Uterus (tissue), 4 donors: ENCODE data around the gene MYO1F. TPM values are rescaled to one million over a fixed set of nuclear protein-coding genes. Genes with fewer than 3 reads are reported as not detected.
"Not testable (repeated sequence)": the region's sequence is repeated elsewhere in the genome, so short reads cannot be mapped to it uniquely, and the experiment has no call there.

Experiments
- DNase-seq, 2 donors: peaks; one replicate each; pipeline ENCODE4 v3.0.0-alpha.2; 2019 to 2020
- H3K27ac ChIP-seq, 2 donors: fragments of 200-600 bp; sonication (generic); 1 replicate in 1 of 2; 2 replicates in 1 of 2; pipeline ENCODE4 v1.5.1; 2016 to 2018
- H3K27me3 ChIP-seq, 2 donors: fragments of 200-600 bp; sonication (generic); one replicate each; pipeline ENCODE4 v1.5.1; 2018 to 2019; ENCODE audit warnings: control low read depth in 1 of 2
- H3K36me3 ChIP-seq, 2 donors: fragments of 200-600 bp; sonication (generic); one replicate each; pipeline ENCODE4 v1.5.1; 2019; ENCODE audit warnings: control low read depth in 1 of 2
- H3K4me1 ChIP-seq, 2 donors: fragments of 200-600 bp; sonication (generic); one replicate each; pipeline ENCODE4 v1.5.1; 2018 to 2019; ENCODE audit warnings: control low read depth in 1 of 2
- H3K4me3 ChIP-seq, 2 donors: fragments of 200-600 bp; sonication (generic); 1 replicate in 1 of 2; 2 replicates in 1 of 2; pipeline ENCODE4 v1.5.1; 2018 to 2019; ENCODE audit warnings: mild to moderate bottlenecking in 1 of 2
- H3K9me3 ChIP-seq, 2 donors: fragments of 200-600 bp; sonication (generic); one replicate each; pipeline ENCODE4 v1.5.1; 2019; ENCODE audit warnings: control low read depth in 1 of 2
- POLR2A ChIP-seq, 2 donors: fragments of 450-650 bp; IDR thresholded peaks; one replicate each; pipeline ENCODE4 v1.6.1; 2016; ENCODE audit warnings: antibody characterized with exemption in 2 of 2, mild to moderate bottlenecking in 1 of 2, moderate library complexity in 1 of 2
- intact Hi-C: fragments of 100-400 bp; cut with DNase I; formaldehyde crosslinking; loops from one replicate; pipeline ENCODE4 v1.15.1; 2023; ENCODE audit warnings: low total_unique reads
- total RNA-seq, 4 donors: library from RNA; depleted of rRNA in 3 of 4; stranded (reverse); fragments of >200 nt in 3 of 4; gene quantifications; one replicate each; pipeline versions ENCODE4 v1.1.0 to v1.2.4, GENCODE V29; 2014 to 2023
- TF ChIP-seq, protein P1 (sequence below), 4 experiments: fragments of 200-600 bp in 2 of 4; fragments of 450-650 bp in 2 of 4; sonication (generic) in 2 of 4; IDR thresholded peaks; one replicate each; pipeline ENCODE4 v1.5.1; 2016 to 2019; ENCODE audit warnings: antibody characterized with exemption in 4 of 4, mild to moderate bottlenecking in 2 of 4, moderate library complexity in 1 of 4
- donor health status: DM: yes; HTN: yes; CAD: no.

MYO1F gene
- 10 to 100 TPM in 1 of 4 donors, 1 to 10 TPM in 3; 4.1 to 45.9 (median 7.5) TPM for total RNA-seq

DNA sequence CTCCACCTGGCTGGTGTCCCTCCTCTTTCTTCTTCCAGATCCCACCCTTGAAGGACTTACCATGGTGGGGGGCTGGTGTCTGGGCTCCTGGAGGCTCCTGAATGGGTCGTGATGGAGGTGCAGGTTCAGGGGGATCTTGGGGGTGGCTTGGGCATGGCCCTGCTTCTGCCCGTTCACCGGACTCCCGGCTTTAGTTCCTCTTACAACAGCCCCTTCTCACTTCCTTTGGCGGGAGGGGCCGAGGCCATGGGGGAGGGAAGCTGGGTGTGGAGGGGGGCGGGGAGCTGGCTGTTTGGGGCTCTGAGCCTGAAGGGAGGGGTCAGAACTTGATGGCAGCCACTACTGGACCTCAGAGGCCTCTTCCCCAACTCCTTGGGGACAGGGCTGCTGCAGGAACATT, at the start of gene MYO1F:
Gene MYO1F, minus strand, starts transcription at position 196 of the 400 bp plus-strand sequence. Its CDS starts 133 bp downstream, at position 63.
- no peak within 1 kb of the TSS for H3K27ac ChIP-seq
- DNase-seq = no peak
- H3K36me3 ChIP-seq = no peaks in the 10 kb centered on the region
- H3K4me1 ChIP-seq = no peaks in the 10 kb centered on the region
- H3K4me3 ChIP-seq = no peak within 1 kb of the TSS
- intact Hi-C loops = no loop called here
- TF ChIP-seq, protein P1, sequence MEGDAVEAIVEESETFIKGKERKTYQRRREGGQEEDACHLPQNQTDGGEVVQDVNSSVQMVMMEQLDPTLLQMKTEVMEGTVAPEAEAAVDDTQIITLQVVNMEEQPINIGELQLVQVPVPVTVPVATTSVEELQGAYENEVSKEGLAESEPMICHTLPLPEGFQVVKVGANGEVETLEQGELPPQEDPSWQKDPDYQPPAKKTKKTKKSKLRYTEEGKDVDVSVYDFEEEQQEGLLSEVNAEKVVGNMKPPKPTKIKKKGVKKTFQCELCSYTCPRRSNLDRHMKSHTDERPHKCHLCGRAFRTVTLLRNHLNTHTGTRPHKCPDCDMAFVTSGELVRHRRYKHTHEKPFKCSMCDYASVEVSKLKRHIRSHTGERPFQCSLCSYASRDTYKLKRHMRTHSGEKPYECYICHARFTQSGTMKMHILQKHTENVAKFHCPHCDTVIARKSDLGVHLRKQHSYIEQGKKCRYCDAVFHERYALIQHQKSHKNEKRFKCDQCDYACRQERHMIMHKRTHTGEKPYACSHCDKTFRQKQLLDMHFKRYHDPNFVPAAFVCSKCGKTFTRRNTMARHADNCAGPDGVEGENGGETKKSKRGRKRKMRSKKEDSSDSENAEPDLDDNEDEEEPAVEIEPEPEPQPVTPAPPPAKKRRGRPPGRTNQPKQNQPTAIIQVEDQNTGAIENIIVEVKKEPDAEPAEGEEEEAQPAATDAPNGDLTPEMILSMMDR (IDR thresholded peaks at IDR 0.05) = no peak
- no peak for TF ChIP-seq POLR2A (IDR thresholded peaks at IDR 0.05)
- no peaks in the 10 kb centered on the region for H3K27me3 ChIP-seq
- H3K9me3 ChIP-seq = no peaks in the 10 kb centered on the region

DNA sequence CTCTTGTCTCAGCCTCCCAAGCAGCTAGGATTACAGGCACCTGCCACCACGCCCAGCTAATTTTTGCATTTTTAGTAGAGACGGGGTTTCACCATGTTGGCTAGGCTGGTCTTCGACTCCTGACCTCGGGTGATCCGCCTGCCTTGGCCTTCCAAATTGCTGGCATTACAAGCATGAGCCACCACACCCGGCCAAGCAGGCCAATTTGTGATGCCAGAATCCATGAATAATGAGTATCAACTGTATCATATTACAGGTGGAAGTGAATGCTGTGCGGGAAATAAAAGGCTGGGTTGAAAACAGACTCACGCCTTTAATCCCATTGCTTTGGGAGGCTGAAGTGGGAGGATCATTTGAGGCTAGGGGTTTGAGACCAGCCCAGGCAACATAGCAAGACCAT, 49.6 kb upstream of the MYO1F start:
- H3K27ac ChIP-seq = no peak overlapping the region
- no peaks in the 10 kb centered on the region for H3K36me3 ChIP-seq
- H3K9me3 ChIP-seq = no peaks in the 10 kb centered on the region
- intact Hi-C loops = no loop called here
- no peak for TF ChIP-seq POLR2A (IDR thresholded peaks at IDR 0.05)
- TF ChIP-seq, protein P1 (IDR thresholded peaks at IDR 0.05) = no peak
- H3K27me3 ChIP-seq = no peaks in the 10 kb centered on the region
- DNase-seq = no peak
- no peaks in the 10 kb centered on the region for H3K4me1 ChIP-seq
- H3K4me3 ChIP-seq = no peak overlapping the region

DNA sequence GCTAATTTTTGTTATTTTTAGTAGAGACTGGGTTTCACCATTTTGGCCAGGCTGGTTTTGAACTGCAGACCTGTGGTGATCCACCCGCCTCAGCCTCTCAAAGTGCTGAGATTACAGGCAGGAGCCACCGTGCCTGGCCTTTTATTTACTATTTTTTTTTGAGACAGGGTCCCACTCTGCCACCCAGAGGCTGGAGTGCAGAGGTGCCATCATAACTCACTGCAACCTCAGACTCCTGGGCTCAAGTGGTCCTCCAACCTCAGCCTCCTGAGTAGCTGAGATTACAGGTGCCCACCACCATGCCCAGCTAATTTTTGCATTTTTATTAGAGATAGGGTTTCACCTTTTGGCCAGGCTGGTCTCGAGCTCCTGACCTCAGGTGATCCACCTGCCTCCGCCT, 45.6 kb upstream of the MYO1F start:
- H3K27me3 ChIP-seq, H3K9me3 ChIP-seq, DNase-seq, intact Hi-C loops, H3K27ac ChIP-seq, H3K4me1 ChIP-seq, H3K4me3 ChIP-seq, H3K36me3 ChIP-seq: not testable (repeated sequence)

DNA sequence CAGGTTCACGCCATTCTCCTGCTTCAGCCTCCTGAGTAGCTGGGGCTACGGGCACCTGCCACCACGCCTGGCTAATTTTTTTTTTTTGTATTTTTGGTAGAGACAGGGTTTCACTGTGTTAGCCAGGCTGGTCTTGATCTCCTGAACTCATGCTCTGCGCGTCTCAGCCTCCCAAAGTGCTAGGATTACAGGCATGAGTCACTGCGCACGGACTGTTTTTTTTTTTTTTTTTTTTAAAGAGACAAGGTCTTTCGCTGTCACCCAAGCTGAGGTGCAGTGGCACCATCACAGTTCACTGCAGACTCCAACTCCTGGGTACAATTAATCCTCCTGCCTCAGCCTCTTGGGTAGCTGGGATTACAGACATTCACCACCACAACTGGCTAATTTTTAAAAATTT, 41.5 kb upstream of the MYO1F start:
- Histone ChIP-seq H3K4me3 (no peak overlapping the region), H3K4me1 (no peaks in the 10 kb centered on the region), H3K36me3 (no peaks in the 10 kb centered on the region), H3K27me3 (no peaks in the 10 kb centered on the region), H3K9me3 (no peaks in the 10 kb centered on the region), H3K27ac (no peak overlapping the region)
- intact Hi-C loops = no loop called here
- DNase-seq = no peak
- no peak for TF ChIP-seq POLR2A (IDR thresholded peaks at IDR 0.05)
- TF ChIP-seq, protein P1 (IDR thresholded peaks at IDR 0.05) = no peak

DNA sequence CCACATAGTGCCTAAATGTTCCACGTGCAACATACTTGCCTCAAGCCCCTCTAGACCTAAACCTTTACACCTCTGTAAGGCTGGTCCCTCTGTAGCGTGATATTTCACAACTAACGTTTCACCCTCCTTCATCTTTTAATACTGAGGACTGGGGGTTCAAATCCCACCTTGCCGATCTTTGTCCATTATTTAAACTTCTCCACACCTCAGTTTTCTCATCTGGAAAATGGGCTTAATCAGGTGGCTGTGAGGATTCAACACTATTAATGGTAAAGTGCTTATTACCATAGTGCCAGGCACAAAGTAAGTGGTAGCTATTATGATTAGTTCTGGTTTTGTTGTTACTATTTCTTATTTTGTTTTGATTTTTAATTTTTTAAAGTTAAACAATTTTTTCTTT, 40.7 kb upstream of the MYO1F start:
- no peak overlapping the region for H3K27ac ChIP-seq
- intact Hi-C loops = no loop called here
- no peaks in the 10 kb centered on the region for H3K4me1 ChIP-seq
- no peaks in the 10 kb centered on the region for H3K27me3 ChIP-seq
- H3K4me3 ChIP-seq = no peak overlapping the region
- no peaks in the 10 kb centered on the region for H3K36me3 ChIP-seq
- no peaks in the 10 kb centered on the region for H3K9me3 ChIP-seq
- no peak for DNase-seq
- TF ChIP-seq POLR2A (IDR thresholded peaks at IDR 0.05) = no peak
- TF ChIP-seq, protein P1 (IDR thresholded peaks at IDR 0.05) = no peak

DNA sequence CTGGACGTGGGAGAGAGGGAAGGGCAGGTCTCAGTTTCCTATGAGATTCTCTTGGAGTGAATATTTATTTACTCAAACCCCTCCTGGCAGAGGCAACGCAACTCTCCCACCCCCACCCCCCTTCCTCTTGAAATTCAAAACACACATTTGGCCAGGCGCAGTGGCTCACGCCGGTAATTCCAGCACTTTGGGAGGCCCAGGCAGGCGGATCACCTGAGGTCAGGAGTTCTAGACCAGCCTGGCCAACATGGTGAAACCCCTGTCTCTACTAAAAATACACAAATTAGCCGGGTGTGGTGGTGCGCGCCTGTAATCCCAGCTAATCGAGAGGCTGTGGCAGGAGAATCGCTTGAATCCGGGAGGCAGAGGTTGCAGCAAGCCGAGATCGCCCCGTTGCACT, 40.1 kb upstream of the MYO1F start:
- H3K27ac ChIP-seq, H3K36me3 ChIP-seq, H3K9me3 ChIP-seq, H3K4me3 ChIP-seq, DNase-seq, H3K4me1 ChIP-seq, intact Hi-C loops, H3K27me3 ChIP-seq: not testable (repeated sequence)
